T-helper 1 cell treated with Interleukin-12 subunit alpha and Interleukin-12 subunit beta and Interleukin-4 antibody, amounts not matched to agents 30 μg/mL and 1 μg/mL, for 36 hours (primary cell): ENCODE results near the gene CCR5AS.
"Not testable (repeated sequence)": the region's sequence is repeated elsewhere in the genome, so short reads cannot be mapped to it uniquely, and the experiment has no call there.

Experiments used
- H3K27ac Mint-ChIP-seq: one replicate; pipeline ENCODE4 v1.8.0; 2021; ENCODE audit warnings: mild to moderate bottlenecking, mixed read lengths
- H3K27me3 Mint-ChIP-seq: one replicate; pipeline ENCODE4 v1.8.0; 2021; ENCODE audit warnings: low read depth, mixed read lengths
- H3K36me3 Mint-ChIP-seq: one replicate; pipeline ENCODE4 v1.8.0; 2021; ENCODE audit warnings: low read depth, mixed read lengths
- H3K4me1 Mint-ChIP-seq: one replicate; pipeline ENCODE4 v1.8.0; 2021; ENCODE audit warnings: low read depth, mixed read lengths
- H3K4me3 Mint-ChIP-seq: one replicate; pipeline ENCODE4 v1.8.0; 2021; ENCODE audit warnings: mild to moderate bottlenecking, moderate library complexity, mixed read lengths
- H3K9me3 Mint-ChIP-seq: one replicate; pipeline ENCODE4 v1.8.0; 2021; ENCODE audit warnings: mixed read lengths

CCR5AS gene

GRCh38 chr3:46400846-46401245 is 6.0 kb downstream of the CCR5AS start:
- no peak overlapping the region for H3K4me3 Mint-ChIP-seq
- H3K27ac Mint-ChIP-seq: no peak overlapping the region
- H3K4me1 Mint-ChIP-seq: peaks cover 5% of the 10 kb centered on the region
- H3K36me3 Mint-ChIP-seq: peaks cover 3% of the 10 kb centered on the region
- H3K9me3 Mint-ChIP-seq: peaks cover 4% of the 10 kb centered on the region
- peaks cover 15% of the 10 kb centered on the region for H3K27me3 Mint-ChIP-seq

- Mint-ChIP-seq H3K9me3 (peaks cover 4% of the 10 kb centered on the region), H3K27ac (no peak overlapping the region), H3K4me3 (no peak overlapping the region), H3K27me3 (peaks cover 15% of the 10 kb centered on the region), H3K4me1 (peaks cover 9% of the 10 kb centered on the region), H3K36me3 (peaks cover 3% of the 10 kb centered on the region)
These were observed 6.7 kb downstream of the CCR5AS start for GRCh38 chr3:46400000-46400734.

- H3K27ac Mint-ChIP-seq: no peak overlapping the region
- peaks cover 21% of the 10 kb centered on the region for H3K27me3 Mint-ChIP-seq
- peaks cover 9% of the 10 kb centered on the region for H3K4me1 Mint-ChIP-seq
These were observed 7.3 kb downstream of the CCR5AS start for GRCh38 chr3:46399557-46399956.

GRCh38 chr3:46399098-46399497 is 7.8 kb downstream of the CCR5AS start:
- Mint-ChIP-seq H3K4me1 (peaks cover 9% of the 10 kb centered on the region), H3K27me3 (peaks cover 21% of the 10 kb centered on the region), H3K4me3 (no peak overlapping the region)

More at GRCh38 chr3:46399557-46399956, 7.3 kb downstream of the CCR5AS start:
- no peak overlapping the region for H3K4me3 Mint-ChIP-seq
- peaks cover 4% of the 10 kb centered on the region for H3K9me3 Mint-ChIP-seq
- H3K36me3 Mint-ChIP-seq: peaks cover 5% of the 10 kb centered on the region

DNA sequence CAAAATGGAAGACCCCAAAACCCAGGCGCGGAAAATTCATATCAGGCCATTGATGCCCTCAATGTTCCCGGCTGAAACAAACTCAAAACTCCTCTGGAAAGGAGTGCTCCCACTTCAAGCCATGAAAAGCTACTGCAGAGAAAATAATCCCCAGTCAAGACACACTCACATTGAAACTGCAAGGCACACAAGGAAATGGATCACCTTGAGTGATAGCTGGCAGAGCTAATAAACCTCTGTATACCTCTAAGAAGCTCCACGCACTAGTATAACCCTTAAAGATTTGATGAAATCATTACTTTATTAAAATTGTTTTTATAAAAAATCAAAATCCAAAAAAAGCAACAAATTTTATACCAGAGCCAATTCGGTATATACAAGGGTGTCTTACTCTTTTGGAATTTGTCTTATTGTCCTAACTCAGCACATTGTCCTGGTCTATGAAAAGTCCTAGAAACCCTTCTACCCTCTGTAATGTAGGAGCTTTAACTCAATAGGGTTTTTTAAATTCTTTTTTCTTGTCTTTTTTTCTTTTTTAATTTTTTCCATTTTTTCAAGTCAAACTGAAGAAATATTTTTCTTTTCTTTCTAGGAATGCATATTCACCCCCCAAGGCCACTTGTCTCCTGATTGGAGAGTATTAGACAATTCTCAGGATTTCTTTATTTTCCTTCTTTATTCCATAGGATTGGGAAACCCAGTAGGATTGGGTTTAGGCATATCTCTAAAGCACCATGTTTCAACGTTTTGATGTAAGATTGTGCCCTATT is 8.5 kb downstream of the CCR5AS start:
- Mint-ChIP-seq H3K9me3 (peaks cover 4% of the 10 kb centered on the region), H3K27ac (no peak overlapping the region), H3K4me3 (no peak overlapping the region), H3K4me1 (peaks cover 9% of the 10 kb centered on the region), H3K36me3 (peaks cover 5% of the 10 kb centered on the region), H3K27me3 (peaks cover 14% of the 10 kb centered on the region)

More at GRCh38 chr3:46399098-46399497, 7.8 kb downstream of the CCR5AS start:
- H3K27ac Mint-ChIP-seq: no peak overlapping the region
- peaks cover 5% of the 10 kb centered on the region for H3K36me3 Mint-ChIP-seq
- H3K9me3 Mint-ChIP-seq: peaks cover 4% of the 10 kb centered on the region

DNA sequence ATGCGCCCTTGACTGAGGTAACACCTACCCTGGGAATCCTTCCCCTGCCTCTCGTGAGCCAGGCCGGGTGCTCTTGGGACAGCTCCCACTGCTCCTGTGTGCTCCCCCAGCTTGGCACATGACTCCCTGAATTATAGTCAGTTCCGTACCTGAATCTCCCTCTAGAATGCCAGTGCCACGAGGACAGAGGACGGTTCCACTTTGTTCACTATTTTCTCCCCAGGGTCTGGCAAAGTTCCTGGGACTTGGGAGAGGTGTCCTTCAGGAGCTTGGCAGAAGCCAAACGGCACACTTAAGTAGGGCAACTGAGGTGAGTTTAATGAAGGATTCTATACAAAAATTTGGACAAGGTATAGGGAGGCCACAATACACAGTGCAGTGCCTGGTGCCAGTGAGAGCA is 9.8 kb downstream of the CCR5AS start:
- Mint-ChIP-seq H3K27me3 (peaks cover 5% of the 10 kb centered on the region), H3K36me3 (peaks cover 2% of the 10 kb centered on the region), H3K27ac (no peak overlapping the region), H3K4me3 (no peak overlapping the region), H3K9me3 (no peaks in the 10 kb centered on the region), H3K4me1 (peaks cover 9% of the 10 kb centered on the region)

DNA sequence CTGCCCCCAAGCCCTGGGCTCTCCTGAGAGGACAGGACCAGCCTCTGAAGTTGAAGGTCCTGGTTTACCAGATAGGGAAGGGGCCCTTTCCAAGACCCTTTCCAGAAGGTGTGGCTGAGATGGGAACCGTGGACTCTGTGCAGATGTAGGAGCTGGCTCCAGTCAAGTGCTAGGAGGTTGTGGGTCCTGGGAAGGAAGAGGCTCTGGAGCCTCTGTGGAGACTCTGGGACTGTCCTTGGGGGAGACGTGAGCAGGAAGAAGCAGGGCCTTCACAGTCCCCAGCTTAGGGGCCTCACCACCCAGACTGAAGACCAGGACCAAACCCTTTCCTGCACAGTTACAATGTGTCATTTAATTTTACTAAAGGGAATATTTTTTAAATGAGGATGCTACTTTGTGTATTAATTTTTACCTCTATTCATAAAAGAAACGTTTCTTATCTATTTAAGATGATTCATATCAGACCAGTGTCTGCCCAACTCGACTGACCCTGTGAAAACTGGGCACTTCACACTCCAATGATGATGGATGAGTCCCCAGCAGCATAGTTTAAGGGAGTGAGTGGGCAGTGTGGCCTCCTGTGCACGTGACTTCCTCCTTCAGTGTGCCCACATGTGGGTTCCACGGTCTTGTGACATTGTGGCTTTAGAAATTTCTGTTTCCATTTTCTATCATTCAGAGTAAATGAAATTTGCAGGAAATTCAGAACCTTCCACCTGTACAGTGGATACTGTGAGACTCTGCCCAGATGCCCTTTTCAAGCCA is 10.9 kb downstream of the CCR5AS start:
- no peak overlapping the region for H3K27ac Mint-ChIP-seq
- peaks cover 9% of the 10 kb centered on the region for H3K4me1 Mint-ChIP-seq
- peaks cover 5% of the 10 kb centered on the region for H3K27me3 Mint-ChIP-seq
- no peak overlapping the region for H3K4me3 Mint-ChIP-seq
- no peaks in the 10 kb centered on the region for H3K9me3 Mint-ChIP-seq
- H3K36me3 Mint-ChIP-seq: peaks cover 2% of the 10 kb centered on the region

DNA sequence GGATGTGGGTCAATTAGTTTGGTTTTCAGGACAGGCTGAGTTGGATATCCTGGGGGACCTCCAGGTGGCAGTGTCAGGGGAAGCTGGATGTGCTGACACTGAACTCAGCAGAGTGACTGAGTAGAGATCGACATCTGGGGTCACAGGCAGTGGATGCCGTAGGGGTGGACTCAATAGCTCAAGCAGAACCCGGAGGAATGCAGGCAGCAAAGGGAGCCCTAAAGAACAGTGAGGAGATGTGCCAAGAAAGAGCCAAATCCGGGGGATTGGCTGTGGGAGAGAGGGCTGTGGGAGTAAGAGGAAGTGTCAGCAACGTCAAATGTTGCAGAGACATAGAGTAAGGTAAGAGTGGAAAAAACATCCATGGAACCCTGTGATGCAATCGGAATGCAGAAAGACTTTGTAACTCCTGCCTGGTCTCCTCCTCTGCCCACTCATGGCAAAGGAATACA is 11.6 kb downstream of the CCR5AS start:
- Mint-ChIP-seq H3K9me3 (no peaks in the 10 kb centered on the region), H3K27me3 (peaks cover 5% of the 10 kb centered on the region), H3K4me1 (peaks cover 9% of the 10 kb centered on the region), H3K36me3 (peaks cover 2% of the 10 kb centered on the region), H3K27ac (no peak overlapping the region), H3K4me3 (no peak overlapping the region)

DNA sequence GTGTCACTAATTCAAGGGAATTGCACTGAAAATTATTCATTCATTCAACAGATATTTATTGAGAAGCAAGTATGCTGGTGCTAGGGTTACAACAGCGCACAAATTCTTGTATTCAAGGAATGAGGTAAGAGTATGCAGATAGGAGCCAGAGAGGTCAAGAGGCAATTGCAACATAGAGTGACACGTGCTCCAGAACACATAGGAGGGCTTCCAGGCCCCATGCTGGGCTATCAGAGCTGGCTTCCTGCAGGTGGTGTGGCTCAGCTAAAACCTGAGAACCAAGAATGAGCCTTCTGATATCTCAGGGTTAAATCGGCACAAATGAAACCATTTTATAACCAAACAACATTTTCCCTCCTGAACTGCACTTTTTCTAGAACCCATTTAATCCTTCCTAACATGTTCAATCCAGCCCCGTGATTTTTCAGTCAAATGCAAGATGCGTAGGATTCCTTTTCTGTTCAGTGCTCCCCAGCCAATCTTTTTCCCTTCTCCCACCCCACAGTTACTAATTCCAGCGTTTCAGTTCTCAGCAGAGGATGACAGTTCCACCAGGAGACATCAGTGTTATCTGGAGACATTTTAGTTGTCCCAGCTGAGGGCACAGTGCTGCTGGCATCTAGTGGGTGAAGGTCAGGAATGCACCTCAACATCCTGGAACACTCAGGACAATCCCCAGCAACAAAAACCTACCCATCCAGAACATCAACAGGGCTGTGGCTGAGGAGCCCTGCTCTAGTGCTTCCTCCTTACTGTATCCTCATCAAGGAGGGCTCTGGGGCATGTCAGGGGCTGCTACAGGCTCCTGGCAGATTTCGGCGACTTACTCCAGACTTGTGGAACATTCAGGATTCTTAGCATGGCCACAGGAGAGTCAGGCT is 13.1 kb downstream of the CCR5AS start:
- Mint-ChIP-seq H3K27ac (no peak overlapping the region), H3K9me3 (no peaks in the 10 kb centered on the region), H3K27me3 (peaks cover 5% of the 10 kb centered on the region), H3K4me1 (peaks cover 9% of the 10 kb centered on the region), H3K4me3 (no peak overlapping the region), H3K36me3 (peaks cover 2% of the 10 kb centered on the region)

- H3K27me3 Mint-ChIP-seq: peaks cover 5% of the 10 kb centered on the region
- H3K36me3 Mint-ChIP-seq: peaks cover 2% of the 10 kb centered on the region
- peaks cover 9% of the 10 kb centered on the region for H3K4me1 Mint-ChIP-seq
- no peaks in the 10 kb centered on the region for H3K9me3 Mint-ChIP-seq
- H3K27ac Mint-ChIP-seq: no peak overlapping the region
- no peak overlapping the region for H3K4me3 Mint-ChIP-seq
These were observed 13.9 kb downstream of the CCR5AS start for GRCh38 chr3:46393011-46393410.

DNA sequence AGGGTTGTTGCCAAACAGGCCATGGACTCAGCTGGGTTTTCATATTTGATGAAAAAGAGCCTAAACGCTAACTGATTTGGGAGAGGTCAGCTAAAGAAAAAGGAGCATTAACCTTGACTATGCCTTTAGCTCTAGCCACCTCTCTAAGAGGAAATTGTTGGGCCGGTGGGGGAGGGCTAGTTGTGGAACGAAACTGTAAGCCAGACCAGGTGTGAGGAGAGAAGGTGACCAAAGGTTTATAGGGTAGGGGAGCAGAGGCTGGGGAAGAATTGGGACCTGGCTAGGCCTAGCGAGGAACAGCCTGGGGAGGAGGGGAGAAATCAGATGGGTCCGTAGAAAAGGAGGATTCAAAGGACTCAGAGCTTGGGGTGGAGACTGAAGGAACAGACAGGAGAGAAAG is 15.3 kb downstream of the CCR5AS start:
- not testable (repeated sequence) for H3K27ac Mint-ChIP-seq, H3K27me3 Mint-ChIP-seq, H3K9me3 Mint-ChIP-seq, H3K4me1 Mint-ChIP-seq, H3K4me3 Mint-ChIP-seq, H3K36me3 Mint-ChIP-seq

DNA sequence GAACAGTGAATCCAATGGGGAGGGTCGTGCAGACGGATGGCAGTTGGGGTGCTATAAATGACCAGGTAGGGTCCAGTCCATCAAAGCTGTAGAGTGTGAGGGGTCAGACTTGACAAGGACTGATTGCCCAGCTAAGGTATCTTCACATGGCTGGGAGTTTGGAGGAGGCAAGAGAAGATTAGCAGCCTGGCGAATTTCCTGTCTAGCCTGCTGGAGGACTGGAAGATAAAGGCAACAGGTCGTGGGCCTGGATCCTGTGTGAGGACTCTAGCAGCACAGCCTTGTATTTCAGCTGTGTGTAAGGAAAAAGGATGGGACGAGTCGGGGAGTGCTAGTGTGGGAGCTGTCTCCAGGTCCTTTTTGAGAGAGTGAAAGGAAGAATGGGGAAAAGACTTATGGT is 17.6 kb downstream of the CCR5AS start:
- Mint-ChIP-seq H3K27me3 (no peaks in the 10 kb centered on the region), H3K9me3 (peaks cover 3% of the 10 kb centered on the region), H3K4me3 (no peak overlapping the region), H3K27ac (no peak overlapping the region), H3K36me3 (no peaks in the 10 kb centered on the region), H3K4me1 (peaks cover 11% of the 10 kb centered on the region)

- H3K27ac Mint-ChIP-seq: not testable (repeated sequence)
These were observed 18.0 kb downstream of the CCR5AS start for GRCh38 chr3:46388847-46389246.

GRCh38 chr3:46386205-46386604 is 20.7 kb downstream of the CCR5AS start:
- Mint-ChIP-seq H3K9me3 (peaks cover 3% of the 10 kb centered on the region), H3K4me3 (no peak overlapping the region), H3K27me3 (peaks cover 6% of the 10 kb centered on the region), H3K36me3 (peaks cover 3% of the 10 kb centered on the region), H3K27ac (no peak overlapping the region), H3K4me1 (peaks cover 27% of the 10 kb centered on the region)

More at GRCh38 chr3:46388847-46389246, 18.0 kb downstream of the CCR5AS start:
- H3K27me3 Mint-ChIP-seq, H3K9me3 Mint-ChIP-seq, H3K4me3 Mint-ChIP-seq, H3K36me3 Mint-ChIP-seq: not testable (repeated sequence)
- peaks cover 14% of the 10 kb centered on the region for H3K4me1 Mint-ChIP-seq
